NB4 (cell line): ENCODE data around the gene DIAPH3.

Source experiments
- POLR2A ChIP-seq: IDR thresholded peaks from 2 replicates; pipeline ENCODE4 v1.6.1; 2011; ENCODE audit warnings: mild to moderate bottlenecking; ENCODE audit not compliant: insufficient read length; ENCODE audit errors: extremely low read depth
- TF ChIP-seq, protein P1 (sequence below): IDR thresholded peaks from one replicate; pipeline ENCODE4 v1.5.1; 2012; ENCODE audit warnings: low read depth, low read length
- TF ChIP-seq, protein P2 (sequence below): IDR thresholded peaks from 2 replicates; pipeline ENCODE4 v1.6.1; 2011; ENCODE audit warnings: low read depth, low read length

DNA sequence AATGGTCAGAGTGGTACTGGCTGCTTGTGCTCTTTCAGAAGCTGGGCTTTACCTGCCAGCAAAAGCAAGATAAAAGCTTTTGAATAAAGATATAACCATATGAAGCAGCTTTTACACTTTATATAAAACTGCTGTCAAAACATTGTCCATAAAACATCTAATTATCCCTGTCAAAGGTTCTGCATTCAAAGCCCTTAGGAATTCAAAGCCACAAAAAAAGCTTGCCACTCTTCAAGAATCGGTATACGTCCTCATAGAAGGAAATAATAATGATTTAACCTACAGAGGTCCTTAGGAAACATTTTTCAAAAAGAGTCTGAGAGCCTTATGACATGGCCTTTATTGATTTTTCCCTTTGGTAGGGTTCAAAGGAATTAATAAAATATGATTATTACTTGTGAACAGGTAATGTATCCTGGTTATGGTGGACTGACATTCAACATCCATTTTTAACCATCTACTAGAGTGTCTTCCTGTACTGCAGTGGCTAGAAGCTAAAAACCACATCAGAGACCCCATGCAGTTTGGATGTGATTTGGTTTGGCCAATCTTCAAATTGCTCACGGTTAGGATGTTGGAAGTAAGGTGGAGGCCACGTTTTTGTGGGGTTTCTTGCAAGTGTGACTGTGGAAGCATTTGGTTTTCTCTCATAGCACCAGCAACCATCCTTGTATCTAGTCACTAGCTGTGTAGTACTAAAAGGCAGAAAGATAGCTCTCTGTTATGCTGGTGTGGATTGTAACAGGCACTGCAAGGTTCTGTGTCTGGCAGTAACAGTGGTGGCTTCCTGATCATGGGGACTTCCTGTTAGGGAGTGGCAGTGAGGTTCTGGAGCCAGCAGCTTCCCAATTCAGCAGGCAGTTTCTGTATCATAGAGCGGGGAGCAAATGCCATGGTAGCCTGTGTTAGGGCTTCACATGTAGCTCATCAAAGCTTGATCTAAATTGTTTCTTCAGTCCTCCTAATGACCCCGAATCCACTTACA, 441.5 kb downstream of the DIAPH3 start:
- TF ChIP-seq, protein P1, sequence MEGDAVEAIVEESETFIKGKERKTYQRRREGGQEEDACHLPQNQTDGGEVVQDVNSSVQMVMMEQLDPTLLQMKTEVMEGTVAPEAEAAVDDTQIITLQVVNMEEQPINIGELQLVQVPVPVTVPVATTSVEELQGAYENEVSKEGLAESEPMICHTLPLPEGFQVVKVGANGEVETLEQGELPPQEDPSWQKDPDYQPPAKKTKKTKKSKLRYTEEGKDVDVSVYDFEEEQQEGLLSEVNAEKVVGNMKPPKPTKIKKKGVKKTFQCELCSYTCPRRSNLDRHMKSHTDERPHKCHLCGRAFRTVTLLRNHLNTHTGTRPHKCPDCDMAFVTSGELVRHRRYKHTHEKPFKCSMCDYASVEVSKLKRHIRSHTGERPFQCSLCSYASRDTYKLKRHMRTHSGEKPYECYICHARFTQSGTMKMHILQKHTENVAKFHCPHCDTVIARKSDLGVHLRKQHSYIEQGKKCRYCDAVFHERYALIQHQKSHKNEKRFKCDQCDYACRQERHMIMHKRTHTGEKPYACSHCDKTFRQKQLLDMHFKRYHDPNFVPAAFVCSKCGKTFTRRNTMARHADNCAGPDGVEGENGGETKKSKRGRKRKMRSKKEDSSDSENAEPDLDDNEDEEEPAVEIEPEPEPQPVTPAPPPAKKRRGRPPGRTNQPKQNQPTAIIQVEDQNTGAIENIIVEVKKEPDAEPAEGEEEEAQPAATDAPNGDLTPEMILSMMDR = no peak
- no peak for TF ChIP-seq POLR2A
- TF ChIP-seq, protein P2, sequence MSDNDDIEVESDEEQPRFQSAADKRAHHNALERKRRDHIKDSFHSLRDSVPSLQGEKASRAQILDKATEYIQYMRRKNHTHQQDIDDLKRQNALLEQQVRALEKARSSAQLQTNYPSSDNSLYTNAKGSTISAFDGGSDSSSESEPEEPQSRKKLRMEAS = no peak
